DMS153 (cell line): Measurements from ENCODE around the gene CRB1.
"Not testable (repeated sequence)": the region's sequence is repeated elsewhere in the genome, so short reads cannot be mapped to it uniquely, and the experiment has no call there.

Experiments
- DNase-seq: peaks from one replicate; lab custom pipeline; 2025; lab: John Stamatoyannopoulos, UW

CRB1 gene

GRCh38 chr1:197399755-197400521 is 131.9 kb downstream of the CRB1 start:
- peak; percentile 40 for DNase-seq

- DNase-seq: no peak
Measured at GRCh38 chr1:197400522-197400902, 132.5 kb downstream of the CRB1 start.

DNA sequence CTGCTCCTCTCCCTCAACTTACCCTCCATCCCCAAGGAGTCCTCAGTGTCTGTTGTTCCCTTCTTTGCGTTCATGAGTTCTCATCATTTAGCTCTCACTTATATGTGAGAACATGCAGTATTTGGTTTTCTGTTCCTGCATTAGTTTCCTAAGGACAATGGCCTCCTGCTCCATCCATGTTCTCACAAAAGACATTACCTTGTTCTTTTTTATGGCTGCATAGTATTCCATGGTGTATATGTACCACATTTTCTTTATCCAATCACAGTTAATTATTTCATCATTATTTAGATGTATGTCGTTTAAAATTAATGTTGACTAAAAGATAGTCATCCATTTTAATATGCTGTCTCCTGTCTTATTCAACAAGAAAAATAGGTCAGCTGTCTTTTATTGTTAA is 134.1 kb downstream of the CRB1 start:
- no peak for DNase-seq

GRCh38 chr1:197404774-197405173 is 136.7 kb downstream of the CRB1 start:
- DNase-seq: not testable (repeated sequence)

GRCh38 chr1:197405614-197406013 is 137.6 kb downstream of the CRB1 start:
- DNase-seq: not testable (repeated sequence)

DNA sequence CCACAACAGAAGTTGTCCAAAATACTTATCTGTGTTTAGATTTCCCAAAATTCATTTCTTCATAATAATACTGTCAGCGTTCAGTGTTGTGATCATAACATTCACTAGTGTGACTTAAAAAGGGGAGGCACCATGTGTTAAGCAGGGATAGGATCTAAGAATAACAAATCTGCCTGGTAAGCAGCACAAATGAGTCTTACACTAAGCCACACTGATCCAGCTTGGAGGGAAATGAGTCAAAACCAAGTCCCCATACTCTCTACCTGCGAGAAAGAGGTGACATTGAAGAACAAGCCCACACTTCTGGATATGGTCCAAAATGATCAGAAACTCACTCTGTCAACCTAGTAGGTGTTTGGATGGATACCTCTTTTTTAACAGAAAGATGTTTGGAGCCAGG is 145.5 kb downstream of the CRB1 start:
- DNase-seq: no peak

GRCh38 chr1:197415221-197415620 is 147.2 kb downstream of the CRB1 start:
- DNase-seq: no peak

DNA sequence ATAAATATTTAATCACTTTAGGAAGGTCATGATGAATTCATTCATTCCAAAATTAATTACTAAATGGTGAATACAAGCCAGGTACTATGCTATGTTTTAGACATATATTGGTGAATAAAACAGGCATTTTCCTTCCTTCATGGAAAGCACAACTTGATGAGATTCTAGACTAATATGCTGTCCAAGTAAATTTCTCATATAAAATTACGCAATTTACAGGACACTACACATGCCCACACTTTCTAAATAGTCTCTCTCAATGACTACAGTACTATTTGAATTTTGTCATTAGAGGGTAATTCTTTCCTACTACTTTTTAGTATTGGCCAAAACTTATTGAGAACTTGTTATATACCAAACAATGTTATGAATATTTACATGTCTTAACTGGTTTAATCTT is 150.6 kb downstream of the CRB1 start:
- DNase-seq: no peak

DNA sequence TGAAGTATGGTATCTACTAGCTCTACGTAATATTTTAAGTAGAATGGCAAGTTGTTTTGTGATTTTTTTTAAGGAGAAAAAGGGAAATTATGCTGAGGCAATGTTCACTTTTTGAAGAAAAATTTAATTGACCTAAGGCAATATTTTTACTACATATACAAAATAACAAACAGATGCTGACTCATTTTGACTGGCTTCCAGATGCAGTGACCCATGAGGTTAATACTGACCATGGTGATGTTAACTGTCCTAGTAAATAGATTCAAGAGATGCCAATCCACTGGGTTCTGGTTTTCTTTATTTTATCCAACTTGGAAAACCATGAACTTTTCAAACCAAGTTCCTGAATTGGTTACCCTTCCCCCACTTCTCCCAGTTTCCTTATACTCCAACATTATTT is 154.9 kb downstream of the CRB1 start:
- DNase-seq: no peak

DNA sequence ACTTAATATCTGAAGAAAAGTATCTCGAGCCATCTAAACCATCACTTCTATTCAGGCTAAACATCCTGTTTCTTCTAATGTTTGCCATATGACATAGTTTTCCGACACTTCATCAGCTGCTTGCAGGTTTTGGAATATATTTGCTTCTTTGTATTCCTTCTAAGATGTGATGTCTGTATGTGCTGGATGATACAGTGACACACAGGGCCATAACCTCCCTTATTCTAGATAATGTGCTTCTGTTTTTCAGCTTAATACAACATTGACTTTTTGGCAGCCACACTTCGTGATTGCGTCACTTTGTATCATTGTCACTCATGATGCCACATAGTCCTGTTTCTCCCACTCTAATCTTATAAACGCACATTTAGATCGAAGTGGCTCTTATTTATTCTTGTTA is 156.3 kb downstream of the CRB1 start:
- DNase-seq: no peak

DNA sequence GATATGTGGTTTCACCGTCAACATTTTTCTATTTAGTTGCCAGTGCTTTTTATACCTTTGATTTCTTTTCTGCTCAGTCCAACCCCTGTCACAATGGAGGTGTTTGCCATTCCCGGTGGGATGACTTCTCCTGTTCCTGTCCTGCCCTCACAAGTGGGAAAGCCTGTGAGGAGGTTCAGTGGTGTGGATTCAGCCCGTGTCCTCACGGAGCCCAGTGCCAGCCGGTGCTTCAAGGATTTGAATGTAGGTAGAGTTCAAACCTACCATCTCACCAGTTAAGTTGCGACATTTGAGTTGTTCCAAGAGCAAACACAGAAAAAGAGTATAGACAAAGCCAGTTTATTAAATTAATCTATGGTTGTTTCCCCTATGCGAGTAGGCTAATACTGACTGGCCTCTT is 161.3 kb downstream of the CRB1 start:
- DNase-seq: no peak

- DNase-seq: no peak
Measured at GRCh38 chr1:197435224-197435623, 167.2 kb downstream of the CRB1 start.

DNA sequence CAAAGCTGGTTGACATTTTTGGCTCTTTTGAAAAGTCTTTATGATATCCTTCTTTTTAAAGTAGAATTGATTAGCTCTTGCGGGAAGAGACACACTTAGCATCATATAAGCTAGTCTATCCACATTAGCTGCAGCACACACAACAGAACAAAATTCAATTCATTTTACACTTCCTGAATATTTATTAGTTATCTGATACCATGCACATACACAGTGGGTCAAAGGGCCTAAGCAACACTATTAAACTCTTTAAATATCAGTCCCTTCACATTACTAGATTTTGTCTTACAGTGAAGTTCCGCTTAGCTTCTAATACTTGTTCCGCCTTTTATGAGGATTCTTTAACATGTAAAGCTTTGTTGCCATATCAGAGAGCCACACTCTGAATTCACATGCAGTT is 169.5 kb downstream of the CRB1 start:
- DNase-seq: no peak

GRCh38 chr1:197438010-197438790 is 170.1 kb downstream of the CRB1 start:
- no peak for DNase-seq

GRCh38 chr1:197439708-197440280 is 171.7 kb downstream of the CRB1 start:
- DNase-seq: no peak

- no peak for DNase-seq
Measured at GRCh38 chr1:197440715-197441114, 172.7 kb downstream of the CRB1 start.

DNA sequence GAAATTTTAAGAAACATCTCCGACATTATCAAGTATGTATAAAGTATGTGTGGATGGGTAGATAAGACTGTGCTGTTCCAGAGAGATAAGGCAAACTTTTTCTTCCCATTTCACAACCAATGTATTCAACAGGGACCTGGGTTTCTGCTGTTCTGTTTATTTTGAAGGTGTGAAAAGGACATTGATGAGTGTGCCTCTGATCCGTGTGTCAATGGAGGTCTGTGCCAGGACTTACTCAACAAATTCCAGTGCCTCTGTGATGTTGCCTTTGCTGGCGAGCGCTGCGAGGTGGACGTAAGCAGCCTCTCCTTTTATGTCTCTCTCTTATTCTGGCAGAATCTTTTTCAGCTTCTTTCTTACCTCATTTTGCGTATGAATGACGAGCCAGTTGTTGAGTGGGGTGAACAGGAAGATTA is 174.0 kb downstream of the CRB1 start:
- DNase-seq: no peak

DNA sequence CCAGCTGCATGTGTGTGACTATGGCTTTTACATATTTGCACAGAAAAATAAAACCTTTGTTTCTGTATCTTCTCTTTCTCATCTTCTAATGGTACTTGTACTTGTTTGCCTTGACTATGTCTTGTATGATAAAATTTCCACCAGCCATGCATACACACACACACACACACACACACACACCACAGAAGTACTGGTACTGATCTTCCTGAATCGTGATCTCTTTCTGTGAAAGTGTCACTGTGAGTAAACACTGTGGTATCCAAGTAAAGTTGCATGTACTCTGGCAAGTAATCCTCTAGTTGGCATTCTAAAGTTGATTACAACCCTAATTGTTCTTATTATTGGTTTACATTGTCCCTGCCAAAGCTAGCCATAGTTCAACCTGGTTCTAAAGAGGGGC is 176.7 kb downstream of the CRB1 start:
- DNase-seq: no peak

DNA sequence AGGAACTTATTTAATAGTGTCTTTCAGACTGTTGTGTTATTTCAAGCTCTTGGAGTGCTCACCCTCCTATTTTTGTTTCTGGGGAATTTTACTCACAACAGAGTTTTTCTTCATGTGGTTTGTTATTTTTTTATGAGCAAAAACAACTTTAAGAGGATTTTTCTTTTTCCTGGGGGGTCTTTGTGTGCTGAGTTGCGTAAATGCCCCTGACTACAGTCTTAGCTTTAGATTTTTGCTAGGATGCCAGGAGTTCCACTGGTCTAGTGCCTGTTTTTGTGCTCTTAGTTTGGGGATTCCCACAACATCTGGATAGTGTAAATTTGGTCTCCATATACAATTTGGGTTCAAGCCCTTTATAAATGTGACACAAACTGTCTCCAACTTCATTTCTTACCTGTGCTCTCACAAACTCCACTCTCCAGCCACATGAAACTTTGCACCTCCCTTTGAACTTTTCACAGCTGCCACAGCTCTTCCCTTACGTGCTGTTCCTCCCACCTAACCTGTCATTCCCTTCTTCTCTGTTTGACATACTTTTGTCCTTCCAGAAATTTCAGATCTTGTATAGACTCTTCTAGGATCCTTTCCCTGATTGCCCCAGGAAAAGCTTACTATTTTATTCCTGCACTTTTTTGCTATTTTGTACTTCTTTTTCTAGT is 180.2 kb downstream of the CRB1 start:
- no peak for DNase-seq

DNA sequence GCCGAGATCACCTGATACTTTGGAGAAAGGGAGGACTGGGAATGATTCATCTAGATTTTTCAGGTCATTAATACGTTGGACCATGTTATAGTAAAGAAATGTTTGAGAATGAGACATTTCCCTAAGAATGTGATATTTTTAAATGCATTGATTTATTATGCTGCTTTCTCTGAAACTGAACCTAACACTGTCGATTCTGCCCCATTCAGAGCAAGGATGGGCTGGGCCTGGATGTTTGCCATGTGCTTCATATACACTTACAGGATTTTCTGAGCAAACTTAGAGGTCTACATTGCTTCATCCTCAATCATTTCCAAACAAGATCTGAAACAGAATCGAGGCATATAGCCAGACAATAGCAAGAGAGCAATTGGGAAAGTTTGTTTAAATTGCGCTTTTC is 183.3 kb downstream of the CRB1 start:
- DNase-seq: no peak

GRCh38 chr1:197453376-197454058 is 185.5 kb downstream of the CRB1 start:
- no peak for DNase-seq

GRCh38 chr1:197462539-197462938 is 194.5 kb downstream of the CRB1 start:
- DNase-seq: no peak
